Gastrocnemius medialis (tissue), 4 donors: ENCODE results near the gene RNF168.

Source experiments
- POLR2A ChIP-seq, 2 donors: fragments of 450-650 bp; IDR thresholded peaks; one replicate each; pipeline ENCODE4 v1.6.1; 2017; ENCODE audit warnings: antibody characterized with exemption in 2 of 2, mild to moderate bottlenecking in 2 of 2, moderate library complexity in 2 of 2
- TF ChIP-seq, protein P1 (sequence below), 5 experiments: fragments of 450-650 bp in 3 of 5; fragments of 200-600 bp in 2 of 5; sonication (generic) in 2 of 5; IDR thresholded peaks in 4 of 5; conservative IDR thresholded peaks in 1 of 5; 1 replicate in 4 of 5; 2 replicates in 1 of 5; pipeline ENCODE4 v1.5.1; 2016 to 2019; ENCODE audit warnings: antibody characterized with exemption in 5 of 5, mild to moderate bottlenecking in 3 of 5, moderate library complexity in 3 of 5

GRCh38 chr3:196428041-196428440 is 75.5 kb downstream of the RNF168 start:
- TF ChIP-seq, protein P1, sequence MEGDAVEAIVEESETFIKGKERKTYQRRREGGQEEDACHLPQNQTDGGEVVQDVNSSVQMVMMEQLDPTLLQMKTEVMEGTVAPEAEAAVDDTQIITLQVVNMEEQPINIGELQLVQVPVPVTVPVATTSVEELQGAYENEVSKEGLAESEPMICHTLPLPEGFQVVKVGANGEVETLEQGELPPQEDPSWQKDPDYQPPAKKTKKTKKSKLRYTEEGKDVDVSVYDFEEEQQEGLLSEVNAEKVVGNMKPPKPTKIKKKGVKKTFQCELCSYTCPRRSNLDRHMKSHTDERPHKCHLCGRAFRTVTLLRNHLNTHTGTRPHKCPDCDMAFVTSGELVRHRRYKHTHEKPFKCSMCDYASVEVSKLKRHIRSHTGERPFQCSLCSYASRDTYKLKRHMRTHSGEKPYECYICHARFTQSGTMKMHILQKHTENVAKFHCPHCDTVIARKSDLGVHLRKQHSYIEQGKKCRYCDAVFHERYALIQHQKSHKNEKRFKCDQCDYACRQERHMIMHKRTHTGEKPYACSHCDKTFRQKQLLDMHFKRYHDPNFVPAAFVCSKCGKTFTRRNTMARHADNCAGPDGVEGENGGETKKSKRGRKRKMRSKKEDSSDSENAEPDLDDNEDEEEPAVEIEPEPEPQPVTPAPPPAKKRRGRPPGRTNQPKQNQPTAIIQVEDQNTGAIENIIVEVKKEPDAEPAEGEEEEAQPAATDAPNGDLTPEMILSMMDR (IDR thresholded peaks at IDR 0.05 in 4 of 5, conservative IDR thresholded peaks at IDR 0.05 in 1 of 5) = no peak
- no peak for TF ChIP-seq POLR2A (IDR thresholded peaks at IDR 0.05)
